Mesenchymal stem cell (in vitro differentiated cells and primary cell): ENCODE measurements around the gene RSPO1.

Experiments used
- DNase-seq: peaks from one replicate; pipeline ENCODE4 v3.0.0-alpha.2; 2013
- H2AFZ ChIP-seq: one replicate; pipeline ENCODE4 v1.6.1; 2013; ENCODE audit warnings: low read depth, mild to moderate bottlenecking, control low read depth, inconsistent platforms, low read length, moderate library complexity
- H2AK5ac ChIP-seq: 2 replicates; pipeline ENCODE4 v1.6.1; 2013; ENCODE audit warnings: low read length, moderate library complexity, mild to moderate bottlenecking, inconsistent platforms; ENCODE audit not compliant: severe bottlenecking
- H2BK120ac ChIP-seq: one replicate; pipeline ENCODE4 v1.6.1; 2013; ENCODE audit warnings: low read depth, mild to moderate bottlenecking, inconsistent platforms, low read length, moderate library complexity
- H2BK12ac ChIP-seq, 2 experiments: one replicate each; pipeline ENCODE4 v1.6.1; 2013; ENCODE audit warnings: inconsistent platforms in 2 of 2, low read length in 2 of 2, mild to moderate bottlenecking in 2 of 2, moderate library complexity in 2 of 2, control low read depth in 1 of 2
- H2BK15ac ChIP-seq: one replicate; pipeline ENCODE4 v1.6.1; 2013; ENCODE audit warnings: mild to moderate bottlenecking, low read depth, inconsistent platforms; ENCODE audit not compliant: poor library complexity, severe bottlenecking
- H2BK5ac ChIP-seq: 2 replicates; pipeline ENCODE4 v1.6.1; 2013; ENCODE audit warnings: low read depth, mild to moderate bottlenecking, low read length, control low read depth, inconsistent platforms; ENCODE audit not compliant: poor library complexity, severe bottlenecking
- H3K14ac ChIP-seq, 2 experiments: one replicate each; pipeline ENCODE4 v1.6.1; 2013; ENCODE audit warnings: inconsistent platforms in 2 of 2, low read length in 2 of 2, control low read depth in 1 of 2, mild to moderate bottlenecking in 1 of 2, moderate library complexity in 1 of 2
- H3K18ac ChIP-seq, 2 experiments: one replicate each; pipeline ENCODE4 v1.6.1; 2013; ENCODE audit warnings: inconsistent platforms in 2 of 2, low read length in 2 of 2, control low read depth in 1 of 2, low read depth in 1 of 2, mild to moderate bottlenecking in 1 of 2
- H3K23ac ChIP-seq, 2 experiments: one replicate each; pipeline ENCODE4 v1.6.1; 2013; ENCODE audit warnings: inconsistent platforms in 2 of 2, low read length in 2 of 2, mild to moderate bottlenecking in 2 of 2, moderate library complexity in 2 of 2, control low read depth in 1 of 2
- H3K27ac ChIP-seq: 2 replicates; pipeline ENCODE4 v1.5.1; 2013; ENCODE audit warnings: mild to moderate bottlenecking, moderate library complexity, low read length, control low read depth, inconsistent platforms; ENCODE audit not compliant: poor library complexity, severe bottlenecking
- H3K27me3 ChIP-seq, 2 experiments: 2 replicates each; pipeline versions ENCODE4 v1.6.1 to v1.7.0; 2013; ENCODE audit warnings: low read length in 2 of 2, mild to moderate bottlenecking in 2 of 2, moderate library complexity in 2 of 2, control low read depth in 1 of 2, inconsistent platforms in 1 of 2; ENCODE audit not compliant: control insufficient read depth in 1 of 2, insufficient read depth in 1 of 2
- H3K36me3 ChIP-seq, 2 experiments: 2 replicates each; pipeline versions ENCODE4 v1.6.1 to v1.7.0; 2013; ENCODE audit warnings: low read length in 2 of 2, control low read depth in 1 of 2, inconsistent platforms in 1 of 2, low read depth in 1 of 2, mild to moderate bottlenecking in 1 of 2; ENCODE audit not compliant: insufficient read depth in 2 of 2, control insufficient read depth in 1 of 2
- H3K4ac ChIP-seq, 2 experiments: one replicate each; pipeline ENCODE4 v1.6.1; 2013; ENCODE audit warnings: inconsistent platforms in 2 of 2, low read length in 2 of 2, mild to moderate bottlenecking in 2 of 2, moderate library complexity in 2 of 2, control low read depth in 1 of 2, low read depth in 1 of 2
- H3K4me1 ChIP-seq: 2 replicates; pipeline ENCODE4 v1.6.1; 2013; ENCODE audit warnings: low read depth, low read length, control low read depth; ENCODE audit not compliant: control insufficient read depth, insufficient read depth
- H3K4me2 ChIP-seq: 2 replicates; pipeline ENCODE4 v1.6.1; 2013; ENCODE audit warnings: low read length, mild to moderate bottlenecking, inconsistent platforms; ENCODE audit not compliant: poor library complexity, severe bottlenecking
- H3K4me3 ChIP-seq, 2 experiments: 2 replicates each; pipeline versions ENCODE4 v1.5.1 to v1.7.0; 2013; ENCODE audit warnings: low read length in 2 of 2, mild to moderate bottlenecking in 2 of 2, control low read depth in 1 of 2, low read depth in 1 of 2; ENCODE audit not compliant: insufficient read depth in 1 of 2
- H3K79me1 ChIP-seq: replicated peaks from 2 replicates; pipeline ENCODE4 v1.6.1; 2013; ENCODE audit warnings: mild to moderate bottlenecking, control low read depth, low read length, inconsistent platforms; ENCODE audit not compliant: poor library complexity, severe bottlenecking
- H3K9ac ChIP-seq: 2 replicates; pipeline ENCODE4 v1.7.0; 2013; ENCODE audit warnings: mild to moderate bottlenecking, low read length, moderate library complexity
- H3K9me3 ChIP-seq: 2 replicates; pipeline ENCODE4 v1.7.0; 2013; ENCODE audit warnings: mild to moderate bottlenecking, low read length; ENCODE audit not compliant: control insufficient read depth
- H4K8ac ChIP-seq: one replicate; pipeline ENCODE4 v1.6.1; 2013; ENCODE audit warnings: inconsistent platforms, mild to moderate bottlenecking, low read length, moderate library complexity
- H4K91ac ChIP-seq: one replicate; pipeline ENCODE4 v1.6.1; 2013; ENCODE audit warnings: mild to moderate bottlenecking, low read length, inconsistent platforms
- WGBS: methylation state at CpG from one replicate; pipeline ENCODE4 v1.1.7; 2013; ENCODE audit warnings: mixed read lengths; 5-methylcytosine and 5-hydroxymethylcytosine counted together

The RSPO1 gene

DNA sequence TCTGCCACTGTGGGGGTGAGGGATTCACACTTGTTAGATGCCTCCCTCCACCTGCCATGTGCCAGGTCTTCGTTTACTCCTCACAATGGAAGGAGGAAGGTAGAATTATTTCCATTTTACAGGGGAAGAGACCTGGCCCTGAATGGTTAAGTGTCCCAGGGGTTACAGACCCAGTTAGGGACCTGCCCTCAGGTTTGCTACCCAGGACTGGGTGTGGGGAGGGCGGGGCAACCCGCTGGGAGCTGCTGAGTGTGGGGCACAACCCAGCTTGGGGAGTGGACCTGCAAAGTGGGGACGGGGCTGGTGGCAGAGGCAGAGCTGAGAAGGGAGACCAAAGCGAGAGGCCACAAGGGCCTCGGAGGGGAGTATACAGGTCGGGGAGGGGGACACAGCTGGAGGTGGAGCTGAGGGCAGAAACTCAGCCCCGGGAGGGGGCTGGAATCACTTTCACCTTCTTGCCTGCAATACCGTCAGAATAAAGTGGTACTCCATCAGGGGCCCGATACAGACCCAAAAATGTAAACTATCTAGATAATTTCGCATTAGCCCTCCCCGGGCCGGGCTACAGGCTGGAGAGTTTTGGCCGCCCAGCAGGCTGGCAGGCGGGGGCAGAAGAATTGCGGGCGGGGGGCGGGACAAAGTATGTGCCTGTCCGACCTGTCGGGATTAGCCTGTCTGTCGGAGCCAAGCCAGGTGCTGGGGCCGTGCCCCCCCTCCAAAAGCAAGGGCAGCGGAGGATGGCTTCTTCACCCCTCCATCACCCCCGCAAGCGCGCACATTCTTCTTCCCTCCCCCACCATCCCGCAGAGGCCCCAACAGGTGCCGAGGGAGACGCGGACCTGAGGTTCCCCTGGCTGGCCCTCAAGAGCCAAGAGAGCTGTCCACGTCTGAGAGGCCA is 1.4 kb downstream of the RSPO1 start:
- Histone ChIP-seq H3K4me3 (no peak overlapping the region), H3K79me1 (no peaks in the 10 kb centered on the region), H4K8ac (no peak overlapping the region), H3K27ac (no peak overlapping the region), H3K14ac (no peak overlapping the region), H2BK15ac (no peak overlapping the region), H2BK12ac (no peak overlapping the region), H4K91ac (no peak overlapping the region), H3K4me1 (peaks cover 10% of the 10 kb centered on the region), H3K4me2 (no peak overlapping the region), H3K18ac (no peak overlapping the region), H3K9ac (no peak overlapping the region), H3K27me3 (peaks cover 90 to 98% of the 10 kb centered on the region in 2 experiments), H3K4ac (no peak overlapping the region), H2AK5ac (no peak overlapping the region), H3K9me3 (no peaks in the 10 kb centered on the region), H2BK120ac (no peak overlapping the region), H2BK5ac (no peak overlapping the region), H2AFZ (no peak overlapping the region), H3K36me3 (no peaks in the 10 kb centered on the region), H3K23ac (no peak overlapping the region)
- DNase-seq: no peak
- 17% methylated on average over 31 of the region's 31 CpGs for WGBS

GRCh38 chr1:37631036-37631435 is 3.7 kb downstream of the RSPO1 start:
- H3K23ac ChIP-seq: no peak overlapping the region
- no peak overlapping the region for H3K4me3 ChIP-seq
- no peaks in the 10 kb centered on the region for H3K9me3 ChIP-seq
- H3K79me1 ChIP-seq: no peaks in the 10 kb centered on the region
- H4K91ac ChIP-seq: no peak overlapping the region
- no peak overlapping the region for H3K9ac ChIP-seq
- 55% methylated on average over 3 of the region's 5 CpGs for WGBS
- H3K14ac ChIP-seq: no peak overlapping the region
- no peak overlapping the region for H3K18ac ChIP-seq
- no peak overlapping the region for H2AK5ac ChIP-seq
- peaks cover 91 to 97% of the 10 kb centered on the region in 2 experiments for H3K27me3 ChIP-seq
- H3K4ac ChIP-seq: no peak overlapping the region
- H3K4me1 ChIP-seq: peaks cover 10% of the 10 kb centered on the region
- H2BK15ac ChIP-seq: no peak overlapping the region
- H4K8ac ChIP-seq: no peak overlapping the region
- no peak overlapping the region for H3K27ac ChIP-seq
- H3K36me3 ChIP-seq: no peaks in the 10 kb centered on the region
- H2AFZ ChIP-seq: no peak overlapping the region
- H3K4me2 ChIP-seq: no peak overlapping the region
- H2BK12ac ChIP-seq: no peak overlapping the region
- H2BK5ac ChIP-seq: no peak overlapping the region
- peak; percentile 13 for DNase-seq
- H2BK120ac ChIP-seq: no peak overlapping the region

GRCh38 chr1:37630426-37631028 is 4.2 kb downstream of the RSPO1 start:
- Histone ChIP-seq H2AFZ (no peak overlapping the region), H3K27me3 (peaks cover 88 to 96% of the 10 kb centered on the region in 2 experiments), H3K9me3 (no peaks in the 10 kb centered on the region), H3K18ac (no peak overlapping the region), H3K4me3 (no peak overlapping the region), H3K36me3 (no peaks in the 10 kb centered on the region), H2BK5ac (no peak overlapping the region), H3K9ac (no peak overlapping the region), H2BK12ac (no peak overlapping the region), H2AK5ac (no peak overlapping the region), H3K14ac (no peak overlapping the region), H3K27ac (no peak overlapping the region), H4K91ac (no peak overlapping the region), H4K8ac (no peak overlapping the region), H3K4ac (no peak overlapping the region), H2BK120ac (no peak overlapping the region), H3K79me1 (no peaks in the 10 kb centered on the region), H3K4me2 (no peak overlapping the region), H2BK15ac (no peak overlapping the region), H3K4me1 (peaks cover 10% of the 10 kb centered on the region), H3K23ac (no peak overlapping the region)
- 58% methylated on average over 14 of the region's 15 CpGs for WGBS
- DNase-seq: no peak

DNA sequence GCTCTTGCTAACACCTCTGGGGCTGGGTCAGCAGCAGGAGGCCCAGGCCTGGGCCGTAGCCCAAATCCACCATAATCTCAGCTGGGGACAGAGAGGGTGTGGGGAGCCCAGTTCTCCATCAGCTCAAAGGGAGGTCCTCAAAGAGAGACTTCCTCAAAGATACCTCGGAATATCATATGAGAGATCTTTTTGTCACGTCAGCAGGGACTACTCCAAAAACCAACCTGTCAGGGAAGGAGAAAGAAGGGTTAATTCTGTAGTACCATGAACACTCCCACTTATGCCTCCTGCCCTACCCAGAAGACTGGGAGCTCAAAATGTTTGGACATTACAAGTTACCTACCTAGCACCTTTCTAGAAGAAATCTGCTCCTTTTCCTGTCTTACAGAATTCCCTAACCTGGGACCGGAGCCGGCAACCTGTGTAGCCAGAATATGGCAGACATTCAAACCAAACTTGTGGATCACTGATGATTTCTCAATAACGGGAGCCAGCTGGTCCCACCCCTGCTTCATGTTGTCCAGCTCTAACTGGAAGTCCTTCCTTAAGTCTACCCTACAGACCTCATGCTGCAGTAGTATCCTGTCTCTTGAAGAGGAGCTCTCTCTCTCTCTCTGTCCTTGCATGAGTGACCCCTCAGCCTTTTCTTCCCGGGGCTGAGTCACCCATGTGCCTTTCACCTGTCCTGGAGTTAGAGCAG is 4.8 kb downstream of the RSPO1 start:
- H3K4me1 ChIP-seq: peaks cover 9% of the 10 kb centered on the region
- H3K9ac ChIP-seq: no peak overlapping the region
- H3K4me3 ChIP-seq: no peak overlapping the region
- H2BK5ac ChIP-seq: no peak overlapping the region
- no peak overlapping the region for H4K8ac ChIP-seq
- H4K91ac ChIP-seq: no peak overlapping the region
- H3K27ac ChIP-seq: no peak overlapping the region
- no peak overlapping the region for H3K14ac ChIP-seq
- H3K36me3 ChIP-seq: no peaks in the 10 kb centered on the region
- no peak overlapping the region for H3K23ac ChIP-seq
- no peak overlapping the region for H2AK5ac ChIP-seq
- H2BK15ac ChIP-seq: no peak overlapping the region
- H2BK12ac ChIP-seq: no peak overlapping the region
- no peaks in the 10 kb centered on the region for H3K9me3 ChIP-seq
- H3K18ac ChIP-seq: no peak overlapping the region
- no peak overlapping the region for H3K4me2 ChIP-seq
- no peak overlapping the region for H2AFZ ChIP-seq
- H3K27me3 ChIP-seq: peaks cover 88 to 95% of the 10 kb centered on the region in 2 experiments
- no peaks in the 10 kb centered on the region for H3K79me1 ChIP-seq
- no peak overlapping the region for H3K4ac ChIP-seq
- H2BK120ac ChIP-seq: no peak overlapping the region
- no peak for DNase-seq
- WGBS: 68% methylated on average over 7 of the region's 7 CpGs
